22Rv1 (cell line): ENCODE results near the gene MYLK.

Experiments
- ZFX ChIP-seq: fragments of 450-650 bp; IDR thresholded peaks from 2 replicates; pipeline ENCODE4 v1.6.1; 2017; ENCODE audit warnings: antibody characterized with exemption, borderline replicate concordance
- TF ChIP-seq, protein P1 (sequence below): fragments of 450-650 bp; IDR thresholded peaks from 2 replicates; pipeline ENCODE4 v1.5.1; 2017; ENCODE audit warnings: mild to moderate bottlenecking

DNA sequence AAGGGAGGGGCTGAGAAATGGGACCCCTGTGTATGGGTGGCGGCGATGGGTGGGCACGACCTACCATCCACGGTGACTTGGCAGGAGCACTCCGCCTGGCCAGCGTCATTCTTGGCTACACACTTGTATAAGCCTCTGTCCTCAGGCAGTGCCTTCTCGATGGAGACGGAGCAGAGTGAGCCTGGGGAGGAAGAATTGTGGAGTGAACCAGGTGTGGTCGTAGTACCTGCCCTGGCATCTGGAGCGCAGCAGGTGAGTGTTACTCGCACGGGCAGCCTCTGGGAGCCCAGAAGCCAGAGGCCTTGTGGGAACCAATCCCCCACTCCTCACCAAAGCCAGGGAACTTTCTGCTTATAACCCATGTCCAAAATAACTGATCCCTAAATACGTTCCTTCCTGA is 191.5 kb downstream of the MYLK start:
- TF ChIP-seq, protein P1, sequence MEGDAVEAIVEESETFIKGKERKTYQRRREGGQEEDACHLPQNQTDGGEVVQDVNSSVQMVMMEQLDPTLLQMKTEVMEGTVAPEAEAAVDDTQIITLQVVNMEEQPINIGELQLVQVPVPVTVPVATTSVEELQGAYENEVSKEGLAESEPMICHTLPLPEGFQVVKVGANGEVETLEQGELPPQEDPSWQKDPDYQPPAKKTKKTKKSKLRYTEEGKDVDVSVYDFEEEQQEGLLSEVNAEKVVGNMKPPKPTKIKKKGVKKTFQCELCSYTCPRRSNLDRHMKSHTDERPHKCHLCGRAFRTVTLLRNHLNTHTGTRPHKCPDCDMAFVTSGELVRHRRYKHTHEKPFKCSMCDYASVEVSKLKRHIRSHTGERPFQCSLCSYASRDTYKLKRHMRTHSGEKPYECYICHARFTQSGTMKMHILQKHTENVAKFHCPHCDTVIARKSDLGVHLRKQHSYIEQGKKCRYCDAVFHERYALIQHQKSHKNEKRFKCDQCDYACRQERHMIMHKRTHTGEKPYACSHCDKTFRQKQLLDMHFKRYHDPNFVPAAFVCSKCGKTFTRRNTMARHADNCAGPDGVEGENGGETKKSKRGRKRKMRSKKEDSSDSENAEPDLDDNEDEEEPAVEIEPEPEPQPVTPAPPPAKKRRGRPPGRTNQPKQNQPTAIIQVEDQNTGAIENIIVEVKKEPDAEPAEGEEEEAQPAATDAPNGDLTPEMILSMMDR: no peak
- no peak for TF ChIP-seq ZFX
